Spleen (tissue), 11 donors: Measurements from ENCODE around the gene MRPL41. TPM values are rescaled to one million over a fixed set of nuclear protein-coding genes. Genes with fewer than 3 reads are reported as not detected.
"Not testable (repeated sequence)": the region's sequence is repeated elsewhere in the genome, so short reads cannot be mapped to it uniquely, and the experiment has no call there.

Experiments
- DNase-seq: peaks from one replicate; pipeline ENCODE4 v3.0.0-alpha.2; 2020
- H3K27ac ChIP-seq, 8 donors: fragments of 200-600 bp; sonication (generic) in 7 of 8; 1 replicate in 4 of 8; 2 replicates in 4 of 8; pipeline versions ENCODE4 v1.5.0 to v1.8.0; 2016 to 2021; ENCODE audit warnings: inconsistent platforms in 4 of 8, mild to moderate bottlenecking in 4 of 8, moderate library complexity in 1 of 8
- H3K27me3 ChIP-seq, 7 donors: fragments of 200-600 bp; sonication (generic) in 6 of 7; replicated peaks in 1 of 7; 1 replicate in 4 of 7; 2 replicates in 3 of 7; pipeline versions ENCODE4 v1.5.0 to v1.8.0; 2016 to 2021; ENCODE audit warnings: inconsistent platforms in 3 of 7, mild to moderate bottlenecking in 1 of 7
- H3K36me3 ChIP-seq, 6 donors: fragments of 200-600 bp; sonication (generic) in 5 of 6; 1 replicate in 4 of 6; 2 replicates in 2 of 6; pipeline versions ENCODE4 v1.5.0 to v1.8.0; 2016 to 2021; ENCODE audit warnings: inconsistent platforms in 2 of 6
- H3K4me1 ChIP-seq, 6 donors: fragments of 200-600 bp; sonication (generic) in 5 of 6; 1 replicate in 3 of 6; 2 replicates in 3 of 6; pipeline versions ENCODE4 v1.5.0 to v1.8.0; 2016 to 2021; ENCODE audit warnings: inconsistent platforms in 3 of 6
- H3K4me3 ChIP-seq, 8 donors: fragments of 200-600 bp; sonication (generic) in 7 of 8; 1 replicate in 4 of 8; 2 replicates in 4 of 8; pipeline versions ENCODE4 v1.5.0 to v1.8.0; 2016 to 2021; ENCODE audit warnings: inconsistent platforms in 4 of 8, mild to moderate bottlenecking in 4 of 8, moderate library complexity in 2 of 8
- H3K9me3 ChIP-seq, 8 donors: fragments of 200-600 bp; sonication (generic) in 7 of 8; 1 replicate in 4 of 8; 2 replicates in 4 of 8; pipeline versions ENCODE4 v1.5.0 to v1.8.0; 2016 to 2021; ENCODE audit warnings: inconsistent platforms in 4 of 8
- CTCF ChIP-seq, 11 experiments: fragments of 200-600 bp in 7 of 11; fragments of 450-650 bp in 4 of 11; sonication (generic) in 4 of 11; IDR thresholded peaks in 8 of 11; conservative IDR thresholded peaks in 3 of 11; 1 replicate in 7 of 11; 2 replicates in 4 of 11; pipeline versions ENCODE4 v1.4.0 to v1.8.0; 2016 to 2021; ENCODE audit warnings: antibody characterized with exemption in 11 of 11, inconsistent platforms in 4 of 11, mild to moderate bottlenecking in 1 of 11
- POLR2A ChIP-seq, 3 donors: fragments of 450-650 bp; IDR thresholded peaks; one replicate each; pipeline ENCODE4 v1.5.1; 2017; ENCODE audit warnings: antibody characterized with exemption in 3 of 3, mild to moderate bottlenecking in 1 of 3
- POLR2AphosphoS5 ChIP-seq, 3 donors: sonication (generic); formaldehyde crosslinking; IDR thresholded peaks; one replicate each; pipeline ENCODE4 v1.5.1; 2017; ENCODE audit warnings: antibody characterized with exemption in 3 of 3
- WGBS, 5 donors: extraction: QIAGEN DNeasy Blood & Tissue Kit in 3 of 5; methylation state at CpG; one replicate each; pipeline versions ENCODE4 v1.1.5 to v1.1.7; 2013 to 2018; 5-methylcytosine and 5-hydroxymethylcytosine counted together
- intact Hi-C: fragments of 100-400 bp; cut with DNase I; formaldehyde crosslinking; loops from one replicate; pipeline ENCODE4 v1.15.0; 2023; ENCODE audit warnings: low total_unique reads
- polyA plus RNA-seq, 3 donors: library from polyadenylated mRNA; stranded (reverse); fragments of 200-250 nt; gene quantifications; one replicate each; pipeline ENCODE4 v1.2.1, GENCODE V29; 2013
- total RNA-seq, 7 donors: library from RNA; depleted of rRNA in 3 of 7; stranded (reverse); fragments of >200 nt in 3 of 7; fragmentation: NEBNext Ultra II Directional in 4 of 7; extraction: Animal tissue kit (Norgen Biotek cat#: 25700) in 4 of 7; gene quantifications; one replicate each; pipeline versions ENCODE4 v1.1.0 to v1.2.1, GENCODE V29; 2016 to 2021
- donor health status: healthy with polysubstance abuse.
- donor health status: DM: no; HTN: no; CAD: no; lungs with moderate emphysema.
- donor health status: DM: no; HTN: no; CAD: no.
- donor health status: Bipolar disorder and iron deficiency.
- donor health status: healthy.
- donor health status: DM: no; HTN: no; CAD: no.
- donor health status: DM: yes; HTN: yes; CAD: no.

The MRPL41 gene
- total and polyA plus RNA-seq, 10 donors, result 20.5 to 98.1 (median 35.5) TPM

DNA sequence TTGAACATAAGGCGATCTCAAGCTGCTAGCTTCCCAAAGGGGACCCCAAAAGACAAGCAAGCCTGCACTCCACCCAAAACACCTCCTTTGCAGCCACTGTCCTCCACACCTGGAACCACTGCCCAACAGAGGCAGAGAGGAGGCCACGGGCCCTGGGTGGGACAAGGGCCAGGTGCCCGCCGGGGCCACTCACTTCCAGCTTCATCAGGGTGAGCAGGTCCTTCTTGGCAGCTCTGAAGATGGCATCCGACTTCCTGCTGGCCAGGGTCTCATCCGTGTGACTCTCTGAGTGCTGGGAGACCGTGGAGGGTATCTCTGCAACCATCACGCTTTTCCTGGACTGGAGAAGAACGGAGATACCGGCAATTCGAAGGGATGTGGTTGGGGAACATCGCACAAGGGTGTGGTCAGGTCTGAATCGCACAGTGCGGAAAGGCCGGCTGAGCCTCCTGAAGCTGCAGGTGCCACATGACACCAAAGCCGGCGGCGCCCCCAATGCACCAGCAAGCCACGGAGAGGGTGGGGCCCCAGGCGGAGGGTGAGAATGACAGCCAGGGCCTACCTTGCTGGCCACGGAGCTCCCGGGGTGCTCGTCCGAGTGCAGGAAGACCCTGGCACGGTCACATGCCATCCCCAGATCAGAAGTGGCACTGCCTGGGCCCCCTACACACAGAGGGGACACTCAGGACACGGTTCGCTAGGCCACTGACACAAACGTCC lies 46.1 kb upstream of the MRPL41 start:
- Histone ChIP-seq H3K27ac (no peak overlapping the region), H3K4me1 (no peaks in the 10 kb centered on the region), H3K27me3 (no peaks in the 10 kb centered on the region), H3K9me3 (peaks cover 0 to 5% (median 0%) of the 10 kb centered on the region in 8 donors), H3K4me3 (no peak overlapping the region), H3K36me3 (peaks cover 0 to 19% (median under 1%) of the 10 kb centered on the region in 6 donors)
- peak; percentile 42 for DNase-seq
- TF ChIP-seq POLR2A (IDR thresholded peaks at IDR 0.05) (no peak), CTCF (IDR thresholded peaks at IDR 0.05 in 8 of 11, conservative IDR thresholded peaks at IDR 0.05 in 3 of 11) (no peak), POLR2AphosphoS5 (IDR thresholded peaks at IDR 0.05) (no peak)
- intact Hi-C loops, result no loop called here
- 91 to 95% (median 94%) methylated on average over 19 to 28 of the region's 28 CpGs for WGBS, 5 donors

GRCh38 chr9:137506274-137506673 lies 45.4 kb upstream of the MRPL41 start:
- Histone ChIP-seq H3K27ac (no peak overlapping the region), H3K27me3 (no peaks in the 10 kb centered on the region), H3K9me3 (peaks cover 0 to 5% (median 0%) of the 10 kb centered on the region in 8 donors), H3K4me1 (no peaks in the 10 kb centered on the region), H3K4me3 (no peak overlapping the region), H3K36me3 (peaks cover 0 to 12% (median 0%) of the 10 kb centered on the region in 6 donors)
- DNase-seq, result peak; percentile 41
- intact Hi-C loops, result no loop called here
- no peak for TF ChIP-seq POLR2AphosphoS5 (IDR thresholded peaks at IDR 0.05)
- TF ChIP-seq POLR2A (IDR thresholded peaks at IDR 0.05), result no peak
- no peak for TF ChIP-seq CTCF (IDR thresholded peaks at IDR 0.05 in 8 of 11, conservative IDR thresholded peaks at IDR 0.05 in 3 of 11)
- 76 to 96% (median 87%) methylated on average over 15 of the region's 15 CpGs for WGBS, 5 donors

DNA sequence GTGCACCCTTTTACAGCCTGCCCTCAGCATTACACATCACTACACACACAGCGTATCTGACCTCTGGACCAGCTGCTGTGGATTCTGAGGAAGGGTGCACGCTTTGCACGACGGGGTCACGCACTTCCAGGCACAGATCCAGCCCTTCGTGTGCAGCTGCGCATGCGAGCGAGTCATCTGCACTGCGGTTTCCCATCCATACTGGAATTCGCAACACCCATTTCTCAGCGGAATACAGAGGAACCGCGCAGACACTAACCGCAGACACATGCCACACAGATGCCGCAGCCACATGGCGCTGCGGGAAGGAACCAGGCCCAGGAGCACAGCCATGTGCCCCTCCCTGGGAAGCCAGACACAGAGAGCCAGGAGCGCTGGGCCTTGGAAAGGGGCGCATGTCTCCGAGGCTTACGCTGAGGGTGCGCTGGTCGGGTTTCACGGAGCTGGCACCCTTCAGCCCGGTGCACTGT lies 44.9 kb upstream of the MRPL41 start:
- H3K27ac ChIP-seq, result no peak overlapping the region
- peak; percentile 56 for DNase-seq
- no peaks in the 10 kb centered on the region for H3K4me1 ChIP-seq
- peaks cover 0 to 5% (median 0%) of the 10 kb centered on the region in 8 donors for H3K9me3 ChIP-seq
- intact Hi-C loops, result no loop called here
- H3K4me3 ChIP-seq, result no peak overlapping the region
- H3K36me3 ChIP-seq, result peaks cover 0 to 9% (median 0%) of the 10 kb centered on the region in 6 donors
- TF ChIP-seq POLR2AphosphoS5 (IDR thresholded peaks at IDR 0.05), result no peak
- TF ChIP-seq POLR2A (IDR thresholded peaks at IDR 0.05), result no peak
- TF ChIP-seq CTCF (IDR thresholded peaks at IDR 0.05 in 8 of 11, conservative IDR thresholded peaks at IDR 0.05 in 3 of 11), result no peak
- 86 to 94% (median 90%) methylated on average over 22 to 26 of the region's 26 CpGs for WGBS, 5 donors
- no peaks in the 10 kb centered on the region for H3K27me3 ChIP-seq

GRCh38 chr9:137509198-137509597 lies 42.5 kb upstream of the MRPL41 start:
- no peak for DNase-seq
- H3K36me3 ChIP-seq, result peaks cover 0 to 7% (median 0%) of the 10 kb centered on the region in 6 donors
- 83 to 94% (median 87%) methylated on average over 14 of the region's 14 CpGs for WGBS, 5 donors
- intact Hi-C loops, result no loop called here
- no peaks in the 10 kb centered on the region for H3K27me3 ChIP-seq
- no peak overlapping the region for H3K27ac ChIP-seq
- H3K4me1 ChIP-seq, result no peaks in the 10 kb centered on the region
- TF ChIP-seq POLR2AphosphoS5 (IDR thresholded peaks at IDR 0.05) (no peak), POLR2A (IDR thresholded peaks at IDR 0.05) (no peak), CTCF (IDR thresholded peaks at IDR 0.05 in 8 of 11, conservative IDR thresholded peaks at IDR 0.05 in 3 of 11) (no peak)
- no peaks in the 10 kb centered on the region for H3K9me3 ChIP-seq
- H3K4me3 ChIP-seq, result no peak overlapping the region

GRCh38 chr9:137511126-137511525 lies 40.6 kb upstream of the MRPL41 start:
- H3K27ac ChIP-seq, H3K27me3 ChIP-seq, H3K9me3 ChIP-seq, H3K4me3 ChIP-seq, H3K36me3 ChIP-seq, H3K4me1 ChIP-seq, intact Hi-C loops: not testable (repeated sequence)
- 86 to 98% (median 94%) methylated on average over 17 to 22 of the region's 22 CpGs for WGBS, 5 donors
- DNase-seq, result peak; percentile 55
